GM23338 (cell line): ENCODE data around the gene GLB1L3. TPM values are rescaled to one million over a fixed set of nuclear protein-coding genes. Genes with fewer than 3 reads are reported as not detected.

Source experiments
- CREB1 ChIP-seq: fragments of 250-450 bp; sonication (Bioruptor Pico); IDR thresholded peaks from 2 replicates; pipeline ENCODE4 v1.5.0; 2020; ENCODE audit warnings: low read depth, mild to moderate bottlenecking, moderate library complexity
- EZH2 ChIP-seq: fragments of 200-600 bp; sonication (generic); IDR thresholded peaks from one replicate; pipeline ENCODE4 v1.8.0; 2017; ENCODE audit warnings: antibody characterized with exemption, mild to moderate bottlenecking, low read depth; ENCODE audit not compliant: unreplicated experiment
- NANOG ChIP-seq: IDR thresholded peaks from 2 replicates; pipeline ENCODE4 v1.6.1; 2016; ENCODE audit warnings: antibody characterized with exemption, borderline replicate concordance
- STAT1 ChIP-seq: IDR thresholded peaks from one replicate; pipeline ENCODE4 v1.6.1; 2016; ENCODE audit warnings: antibody characterized with exemption; ENCODE audit not compliant: unreplicated experiment
- ZNF114 ChIP-seq: fragments of 250-450 bp; sonication (Bioruptor Pico); IDR thresholded peaks from 2 replicates; pipeline ENCODE4 v1.5.0; 2020; ENCODE audit warnings: mild to moderate bottlenecking, moderate library complexity
- ZNF331 ChIP-seq: fragments of 250-450 bp; sonication (Bioruptor Pico); IDR thresholded peaks from 2 replicates; pipeline ENCODE4 v1.5.0; 2020; ENCODE audit warnings: low read depth, mild to moderate bottlenecking, moderate library complexity
- polyA plus RNA-seq: library from polyadenylated mRNA; unstranded; fragments of >200 nt; fragmentation: Nextera tagmentation; extraction: Ambion mirVana; gene quantifications from 2 replicates; pipeline ENCODE4 v1.2.1, GENCODE V29; 2016
- total RNA-seq: library from RNA; depleted of rRNA; stranded (reverse); fragments of >200 nt; shearing (Covaris generic); gene quantifications from 2 replicates; pipeline ENCODE4 v1.2.3, GENCODE V29; 2014
- TF ChIP-seq, protein P1 (sequence below): fragments of 250-450 bp; sonication (Bioruptor Pico); IDR thresholded peaks from 2 replicates; pipeline ENCODE4 v1.5.0; 2020; ENCODE audit warnings: mild to moderate bottlenecking, moderate library complexity
- TF ChIP-seq, protein P2 (sequence below), 2 experiments: fragments of 200-600 bp in 1 of 2; sonication (generic) in 1 of 2; conservative IDR thresholded peaks; 2 replicates each; pipeline versions ENCODE4 v1.5.1 to v1.6.1; 2016 to 2017; ENCODE audit warnings: antibody characterized with exemption in 2 of 2, low read depth in 2 of 2, mild to moderate bottlenecking in 2 of 2, moderate library complexity in 1 of 2
- TF ChIP-seq, protein P3 (sequence below): IDR thresholded peaks from one replicate; pipeline ENCODE4 v1.6.1; 2018; ENCODE audit warnings: antibody characterized with exemption; ENCODE audit not compliant: unreplicated experiment
- TF ChIP-seq, protein P4 (sequence below): IDR thresholded peaks from 2 replicates; pipeline ENCODE4 v1.6.1; 2016; ENCODE audit warnings: antibody characterized with exemption

GLB1L3 gene
- total and polyA plus RNA-seq, 2 experiments from 2014 or later, result 28.8 to 33.1 TPM

DNA sequence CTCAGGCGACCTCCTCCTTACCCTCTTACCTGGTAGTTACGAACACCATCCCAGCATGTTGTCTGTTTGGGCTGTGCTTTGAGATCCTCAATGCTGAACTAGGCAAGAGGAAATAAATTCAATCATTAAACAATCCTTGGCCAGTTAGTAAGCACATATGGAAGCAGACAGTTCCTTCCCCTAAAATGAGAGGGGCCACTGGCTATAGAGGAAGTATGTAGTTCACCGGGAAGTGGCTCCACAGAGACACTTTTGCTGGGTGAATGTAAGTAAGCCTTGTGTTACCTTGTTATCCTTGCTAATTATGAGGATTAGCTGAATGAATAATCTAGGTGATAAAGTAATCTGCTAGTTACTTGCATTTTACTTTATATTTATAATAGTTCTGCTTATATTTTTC, 25.9 kb upstream of the GLB1L3 start (continued):
- TF ChIP-seq, protein P1, sequence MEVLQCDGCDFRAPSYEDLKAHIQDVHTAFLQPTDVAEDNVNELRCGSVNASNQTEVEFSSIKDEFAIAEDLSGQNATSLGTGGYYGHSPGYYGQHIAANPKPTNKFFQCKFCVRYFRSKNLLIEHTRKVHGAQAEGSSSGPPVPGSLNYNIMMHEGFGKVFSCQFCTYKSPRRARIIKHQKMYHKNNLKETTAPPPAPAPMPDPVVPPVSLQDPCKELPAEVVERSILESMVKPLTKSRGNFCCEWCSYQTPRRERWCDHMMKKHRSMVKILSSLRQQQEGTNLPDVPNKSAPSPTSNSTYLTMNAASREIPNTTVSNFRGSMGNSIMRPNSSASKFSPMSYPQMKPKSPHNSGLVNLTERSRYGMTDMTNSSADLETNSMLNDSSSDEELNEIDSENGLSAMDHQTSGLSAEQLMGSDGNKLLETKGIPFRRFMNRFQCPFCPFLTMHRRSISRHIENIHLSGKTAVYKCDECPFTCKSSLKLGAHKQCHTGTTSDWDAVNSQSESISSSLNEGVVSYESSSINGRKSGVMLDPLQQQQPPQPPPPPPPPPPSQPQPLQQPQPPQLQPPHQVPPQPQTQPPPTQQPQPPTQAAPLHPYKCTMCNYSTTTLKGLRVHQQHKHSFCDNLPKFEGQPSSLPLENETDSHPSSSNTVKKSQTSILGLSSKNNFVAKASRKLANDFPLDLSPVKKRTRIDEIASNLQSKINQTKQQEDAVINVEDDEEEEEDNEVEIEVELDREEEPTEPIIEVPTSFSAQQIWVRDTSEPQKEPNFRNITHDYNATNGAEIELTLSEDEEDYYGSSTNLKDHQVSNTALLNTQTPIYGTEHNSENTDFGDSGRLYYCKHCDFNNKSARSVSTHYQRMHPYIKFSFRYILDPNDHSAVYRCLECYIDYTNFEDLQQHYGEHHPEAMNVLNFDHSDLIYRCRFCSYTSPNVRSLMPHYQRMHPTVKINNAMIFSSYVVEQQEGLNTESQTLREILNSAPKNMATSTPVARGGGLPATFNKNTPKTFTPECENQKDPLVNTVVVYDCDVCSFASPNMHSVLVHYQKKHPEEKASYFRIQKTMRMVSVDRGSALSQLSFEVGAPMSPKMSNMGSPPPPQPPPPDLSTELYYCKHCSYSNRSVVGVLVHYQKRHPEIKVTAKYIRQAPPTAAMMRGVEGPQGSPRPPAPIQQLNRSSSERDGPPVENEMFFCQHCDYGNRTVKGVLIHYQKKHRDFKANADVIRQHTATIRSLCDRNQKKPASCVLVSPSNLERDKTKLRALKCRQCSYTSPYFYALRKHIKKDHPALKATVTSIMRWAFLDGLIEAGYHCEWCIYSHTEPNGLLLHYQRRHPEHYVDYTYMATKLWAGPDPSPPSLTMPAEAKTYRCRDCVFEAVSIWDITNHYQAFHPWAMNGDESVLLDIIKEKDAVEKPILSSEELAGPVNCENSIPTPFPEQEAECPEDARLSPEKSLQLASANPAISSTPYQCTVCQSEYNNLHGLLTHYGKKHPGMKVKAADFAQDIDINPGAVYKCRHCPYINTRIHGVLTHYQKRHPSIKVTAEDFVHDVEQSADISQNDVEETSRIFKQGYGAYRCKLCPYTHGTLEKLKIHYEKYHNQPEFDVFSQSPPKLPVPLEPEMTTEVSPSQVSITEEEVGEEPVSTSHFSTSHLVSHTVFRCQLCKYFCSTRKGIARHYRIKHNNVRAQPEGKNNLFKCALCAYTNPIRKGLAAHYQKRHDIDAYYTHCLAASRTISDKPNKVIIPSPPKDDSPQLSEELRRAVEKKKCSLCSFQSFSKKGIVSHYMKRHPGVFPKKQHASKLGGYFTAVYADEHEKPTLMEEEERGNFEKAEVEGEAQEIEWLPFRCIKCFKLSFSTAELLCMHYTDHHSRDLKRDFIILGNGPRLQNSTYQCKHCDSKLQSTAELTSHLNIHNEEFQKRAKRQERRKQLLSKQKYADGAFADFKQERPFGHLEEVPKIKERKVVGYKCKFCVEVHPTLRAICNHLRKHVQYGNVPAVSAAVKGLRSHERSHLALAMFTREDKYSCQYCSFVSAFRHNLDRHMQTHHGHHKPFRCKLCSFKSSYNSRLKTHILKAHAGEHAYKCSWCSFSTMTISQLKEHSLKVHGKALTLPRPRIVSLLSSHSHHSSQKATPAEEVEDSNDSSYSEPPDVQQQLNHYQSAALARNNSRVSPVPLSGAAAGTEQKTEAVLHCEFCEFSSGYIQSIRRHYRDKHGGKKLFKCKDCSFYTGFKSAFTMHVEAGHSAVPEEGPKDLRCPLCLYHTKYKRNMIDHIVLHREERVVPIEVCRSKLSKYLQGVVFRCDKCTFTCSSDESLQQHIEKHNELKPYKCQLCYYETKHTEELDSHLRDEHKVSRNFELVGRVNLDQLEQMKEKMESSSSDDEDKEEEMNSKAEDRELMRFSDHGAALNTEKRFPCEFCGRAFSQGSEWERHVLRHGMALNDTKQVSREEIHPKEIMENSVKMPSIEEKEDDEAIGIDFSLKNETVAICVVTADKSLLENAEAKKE (CRISPR knock-in tag), result no peak
- TF ChIP-seq, protein P2, sequence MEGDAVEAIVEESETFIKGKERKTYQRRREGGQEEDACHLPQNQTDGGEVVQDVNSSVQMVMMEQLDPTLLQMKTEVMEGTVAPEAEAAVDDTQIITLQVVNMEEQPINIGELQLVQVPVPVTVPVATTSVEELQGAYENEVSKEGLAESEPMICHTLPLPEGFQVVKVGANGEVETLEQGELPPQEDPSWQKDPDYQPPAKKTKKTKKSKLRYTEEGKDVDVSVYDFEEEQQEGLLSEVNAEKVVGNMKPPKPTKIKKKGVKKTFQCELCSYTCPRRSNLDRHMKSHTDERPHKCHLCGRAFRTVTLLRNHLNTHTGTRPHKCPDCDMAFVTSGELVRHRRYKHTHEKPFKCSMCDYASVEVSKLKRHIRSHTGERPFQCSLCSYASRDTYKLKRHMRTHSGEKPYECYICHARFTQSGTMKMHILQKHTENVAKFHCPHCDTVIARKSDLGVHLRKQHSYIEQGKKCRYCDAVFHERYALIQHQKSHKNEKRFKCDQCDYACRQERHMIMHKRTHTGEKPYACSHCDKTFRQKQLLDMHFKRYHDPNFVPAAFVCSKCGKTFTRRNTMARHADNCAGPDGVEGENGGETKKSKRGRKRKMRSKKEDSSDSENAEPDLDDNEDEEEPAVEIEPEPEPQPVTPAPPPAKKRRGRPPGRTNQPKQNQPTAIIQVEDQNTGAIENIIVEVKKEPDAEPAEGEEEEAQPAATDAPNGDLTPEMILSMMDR (conservative IDR thresholded peaks at IDR 0.05; ENCODE audit: low read depth in 2 of 2), result no peak
- TF ChIP-seq EZH2, result no peak
- TF ChIP-seq STAT1, result no peak
- TF ChIP-seq, protein P3, sequence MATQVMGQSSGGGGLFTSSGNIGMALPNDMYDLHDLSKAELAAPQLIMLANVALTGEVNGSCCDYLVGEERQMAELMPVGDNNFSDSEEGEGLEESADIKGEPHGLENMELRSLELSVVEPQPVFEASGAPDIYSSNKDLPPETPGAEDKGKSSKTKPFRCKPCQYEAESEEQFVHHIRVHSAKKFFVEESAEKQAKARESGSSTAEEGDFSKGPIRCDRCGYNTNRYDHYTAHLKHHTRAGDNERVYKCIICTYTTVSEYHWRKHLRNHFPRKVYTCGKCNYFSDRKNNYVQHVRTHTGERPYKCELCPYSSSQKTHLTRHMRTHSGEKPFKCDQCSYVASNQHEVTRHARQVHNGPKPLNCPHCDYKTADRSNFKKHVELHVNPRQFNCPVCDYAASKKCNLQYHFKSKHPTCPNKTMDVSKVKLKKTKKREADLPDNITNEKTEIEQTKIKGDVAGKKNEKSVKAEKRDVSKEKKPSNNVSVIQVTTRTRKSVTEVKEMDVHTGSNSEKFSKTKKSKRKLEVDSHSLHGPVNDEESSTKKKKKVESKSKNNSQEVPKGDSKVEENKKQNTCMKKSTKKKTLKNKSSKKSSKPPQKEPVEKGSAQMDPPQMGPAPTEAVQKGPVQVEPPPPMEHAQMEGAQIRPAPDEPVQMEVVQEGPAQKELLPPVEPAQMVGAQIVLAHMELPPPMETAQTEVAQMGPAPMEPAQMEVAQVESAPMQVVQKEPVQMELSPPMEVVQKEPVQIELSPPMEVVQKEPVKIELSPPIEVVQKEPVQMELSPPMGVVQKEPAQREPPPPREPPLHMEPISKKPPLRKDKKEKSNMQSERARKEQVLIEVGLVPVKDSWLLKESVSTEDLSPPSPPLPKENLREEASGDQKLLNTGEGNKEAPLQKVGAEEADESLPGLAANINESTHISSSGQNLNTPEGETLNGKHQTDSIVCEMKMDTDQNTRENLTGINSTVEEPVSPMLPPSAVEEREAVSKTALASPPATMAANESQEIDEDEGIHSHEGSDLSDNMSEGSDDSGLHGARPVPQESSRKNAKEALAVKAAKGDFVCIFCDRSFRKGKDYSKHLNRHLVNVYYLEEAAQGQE, result no peak
- no peak for TF ChIP-seq ZNF114
- TF ChIP-seq NANOG, result no peak
- no peak for TF ChIP-seq ZNF331
- TF ChIP-seq, protein P4, sequence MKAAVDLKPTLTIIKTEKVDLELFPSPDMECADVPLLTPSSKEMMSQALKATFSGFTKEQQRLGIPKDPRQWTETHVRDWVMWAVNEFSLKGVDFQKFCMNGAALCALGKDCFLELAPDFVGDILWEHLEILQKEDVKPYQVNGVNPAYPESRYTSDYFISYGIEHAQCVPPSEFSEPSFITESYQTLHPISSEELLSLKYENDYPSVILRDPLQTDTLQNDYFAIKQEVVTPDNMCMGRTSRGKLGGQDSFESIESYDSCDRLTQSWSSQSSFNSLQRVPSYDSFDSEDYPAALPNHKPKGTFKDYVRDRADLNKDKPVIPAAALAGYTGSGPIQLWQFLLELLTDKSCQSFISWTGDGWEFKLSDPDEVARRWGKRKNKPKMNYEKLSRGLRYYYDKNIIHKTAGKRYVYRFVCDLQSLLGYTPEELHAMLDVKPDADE, result no peak
- no peak for TF ChIP-seq CREB1 (CRISPR knock-in tag)
